ENCODE data around the gene DSG4.

The DSG4 gene

GRCh38 chr18:31409276-31409675 is 32.7 kb downstream of the DSG4 start:
- no peak for DNase-seq

GRCh38 chr18:31410716-31411483 is 34.3 kb downstream of the DSG4 start:
- no peak for DNase-seq

- DNase-seq, result no peak
Observed at GRCh38 chr18:31413137-31413536, 36.6 kb downstream of the DSG4 start.

- DNase-seq, result no peak
Observed at GRCh38 chr18:31417850-31418249, 41.3 kb downstream of the DSG4 start.

- DNase-seq, result no peak
Observed at GRCh38 chr18:31419457-31419932, 42.9 kb downstream of the DSG4 start.

- no peak for DNase-seq
Observed at GRCh38 chr18:31420032-31420431, 43.5 kb downstream of the DSG4 start.

GRCh38 chr18:31420524-31420923 is 43.9 kb downstream of the DSG4 start:
- DNase-seq, result no peak

- no peak for DNase-seq
Observed at GRCh38 chr18:31424383-31424988, 47.9 kb downstream of the DSG4 start.

- DNase-seq, result no peak
Observed at GRCh38 chr18:31426021-31426420, 49.4 kb downstream of the DSG4 start.

- DNase-seq, result no peak
Observed at GRCh38 chr18:31426871-31427406, 50.4 kb downstream of the DSG4 start.

- no peak for DNase-seq
Observed at GRCh38 chr18:31428211-31428610, 51.6 kb downstream of the DSG4 start.

GRCh38 chr18:31429623-31430022 is 53.0 kb downstream of the DSG4 start:
- no peak for DNase-seq

GRCh38 chr18:31430072-31430471 is 53.5 kb downstream of the DSG4 start:
- no peak for DNase-seq

GRCh38 chr18:31430554-31430953 is 54.0 kb downstream of the DSG4 start:
- no peak for DNase-seq

GRCh38 chr18:31432316-31432715 is 55.7 kb downstream of the DSG4 start:
- DNase-seq, result no peak

GRCh38 chr18:31436825-31437224 is 60.2 kb downstream of the DSG4 start:
- DNase-seq, result no peak

- no peak for DNase-seq
Observed at GRCh38 chr18:31438402-31438801, 61.8 kb downstream of the DSG4 start.

- no peak for DNase-seq
Observed at GRCh38 chr18:31439807-31440325, 63.3 kb downstream of the DSG4 start.

GRCh38 chr18:31440787-31441186 is 64.2 kb downstream of the DSG4 start:
- no peak for DNase-seq

- DNase-seq, result no peak
Observed at GRCh38 chr18:31441493-31441892, 64.9 kb downstream of the DSG4 start.

- DNase-seq, result no peak
Observed at GRCh38 chr18:31444142-31444541, 67.6 kb downstream of the DSG4 start.

- no peak for DNase-seq
Observed at GRCh38 chr18:31445908-31446307, 69.3 kb downstream of the DSG4 start.

- no peak for DNase-seq
Observed at GRCh38 chr18:31446854-31447253, 70.3 kb downstream of the DSG4 start.
